Spleen (tissue), 11 donors: ENCODE results near the gene CFI. TPM values are rescaled to one million over a fixed set of nuclear protein-coding genes. Genes with fewer than 3 reads are reported as not detected.
A peak's percentile ranks its signal among the peaks of the same experiment; 100 is the strongest.

Experiments
- DNase-seq: peaks from one replicate; pipeline ENCODE4 v3.0.0-alpha.2; 2020
- H3K27ac ChIP-seq, 8 donors: fragments of 200-600 bp; sonication (generic) in 7 of 8; 1 replicate in 4 of 8; 2 replicates in 4 of 8; pipeline versions ENCODE4 v1.5.0 to v1.8.0; 2016 to 2021; ENCODE audit warnings: inconsistent platforms in 4 of 8, mild to moderate bottlenecking in 4 of 8, moderate library complexity in 1 of 8
- H3K27me3 ChIP-seq, 7 donors: fragments of 200-600 bp; sonication (generic) in 6 of 7; replicated peaks in 1 of 7; 1 replicate in 4 of 7; 2 replicates in 3 of 7; pipeline versions ENCODE4 v1.5.0 to v1.8.0; 2016 to 2021; ENCODE audit warnings: inconsistent platforms in 3 of 7, mild to moderate bottlenecking in 1 of 7
- H3K36me3 ChIP-seq, 6 donors: fragments of 200-600 bp; sonication (generic) in 5 of 6; 1 replicate in 4 of 6; 2 replicates in 2 of 6; pipeline versions ENCODE4 v1.5.0 to v1.8.0; 2016 to 2021; ENCODE audit warnings: inconsistent platforms in 2 of 6
- H3K4me1 ChIP-seq, 6 donors: fragments of 200-600 bp; sonication (generic) in 5 of 6; 1 replicate in 3 of 6; 2 replicates in 3 of 6; pipeline versions ENCODE4 v1.5.0 to v1.8.0; 2016 to 2021; ENCODE audit warnings: inconsistent platforms in 3 of 6
- H3K4me3 ChIP-seq, 8 donors: fragments of 200-600 bp; sonication (generic) in 7 of 8; 1 replicate in 4 of 8; 2 replicates in 4 of 8; pipeline versions ENCODE4 v1.5.0 to v1.8.0; 2016 to 2021; ENCODE audit warnings: inconsistent platforms in 4 of 8, mild to moderate bottlenecking in 4 of 8, moderate library complexity in 2 of 8
- H3K9me3 ChIP-seq, 8 donors: fragments of 200-600 bp; sonication (generic) in 7 of 8; 1 replicate in 4 of 8; 2 replicates in 4 of 8; pipeline versions ENCODE4 v1.5.0 to v1.8.0; 2016 to 2021; ENCODE audit warnings: inconsistent platforms in 4 of 8
- CTCF ChIP-seq, 11 experiments: fragments of 200-600 bp in 7 of 11; fragments of 450-650 bp in 4 of 11; sonication (generic) in 4 of 11; IDR thresholded peaks in 8 of 11; conservative IDR thresholded peaks in 3 of 11; 1 replicate in 7 of 11; 2 replicates in 4 of 11; pipeline versions ENCODE4 v1.4.0 to v1.8.0; 2016 to 2021; ENCODE audit warnings: antibody characterized with exemption in 11 of 11, inconsistent platforms in 4 of 11, mild to moderate bottlenecking in 1 of 11
- POLR2A ChIP-seq, 3 donors: fragments of 450-650 bp; IDR thresholded peaks; one replicate each; pipeline ENCODE4 v1.5.1; 2017; ENCODE audit warnings: antibody characterized with exemption in 3 of 3, mild to moderate bottlenecking in 1 of 3
- POLR2AphosphoS5 ChIP-seq, 3 donors: sonication (generic); formaldehyde crosslinking; IDR thresholded peaks; one replicate each; pipeline ENCODE4 v1.5.1; 2017; ENCODE audit warnings: antibody characterized with exemption in 3 of 3
- WGBS, 5 donors: extraction: QIAGEN DNeasy Blood & Tissue Kit in 3 of 5; methylation state at CpG; one replicate each; pipeline versions ENCODE4 v1.1.5 to v1.1.7; 2013 to 2018; 5-methylcytosine and 5-hydroxymethylcytosine counted together
- intact Hi-C: fragments of 100-400 bp; cut with DNase I; formaldehyde crosslinking; loops from one replicate; pipeline ENCODE4 v1.15.0; 2023; ENCODE audit warnings: low total_unique reads
- polyA plus RNA-seq, 3 donors: library from polyadenylated mRNA; stranded (reverse); fragments of 200-250 nt; gene quantifications; one replicate each; pipeline ENCODE4 v1.2.1, GENCODE V29; 2013
- total RNA-seq, 7 donors: library from RNA; depleted of rRNA in 3 of 7; stranded (reverse); fragments of >200 nt in 3 of 7; fragmentation: NEBNext Ultra II Directional in 4 of 7; extraction: Animal tissue kit (Norgen Biotek cat#: 25700) in 4 of 7; gene quantifications; one replicate each; pipeline versions ENCODE4 v1.1.0 to v1.2.1, GENCODE V29; 2016 to 2021
- donor health status: healthy with polysubstance abuse.
- donor health status: DM: no; HTN: no; CAD: no; lungs with moderate emphysema.
- donor health status: DM: no; HTN: no; CAD: no.
- donor health status: Bipolar disorder and iron deficiency.
- donor health status: healthy.
- donor health status: DM: no; HTN: no; CAD: no.
- donor health status: DM: yes; HTN: yes; CAD: no.

Gene CFI
- total and polyA plus RNA-seq, 10 donors = 9.8 to 88.2 (median 59.0) TPM

- Histone ChIP-seq H3K4me3 (peak overlapping the region in 3 of 8 donors; percentile 76 to 88 (median 84)), H3K27me3 (no peaks in the 10 kb centered on the region), H3K36me3 (peaks cover 0 to 43% (median 25%) of the 10 kb centered on the region in 6 donors), H3K27ac (no peak overlapping the region), H3K9me3 (no peaks in the 10 kb centered on the region), H3K4me1 (peaks cover 6 to 48% (median 28%) of the 10 kb centered on the region in 6 donors)
- DNase-seq = no peak
- TF ChIP-seq POLR2A (IDR thresholded peaks at IDR 0.05) = no peak
- TF ChIP-seq POLR2AphosphoS5 (IDR thresholded peaks at IDR 0.05) = no peak
- TF ChIP-seq CTCF (IDR thresholded peaks at IDR 0.05 in 8 of 11, conservative IDR thresholded peaks at IDR 0.05 in 3 of 11) = no peak
- 60 to 79% (median 66%) methylated on average over 1 of the region's 1 CpG for WGBS, 5 donors
- intact Hi-C loops = loop anchor here (10.0 kb wide), 1 partner anchor 1172 kb away; no protein-coding TSS in a partner anchor
These were observed 15.1 kb upstream of the CFI start for GRCh38 chr4:109816894-109817293.

GRCh38 chr4:109816082-109816442 is 14.3 kb upstream of the CFI start:
- intact Hi-C loops = loop anchor here (10.0 kb wide), 1 partner anchor 1171 kb away; no protein-coding TSS in a partner anchor
- peaks cover 6 to 48% (median 28%) of the 10 kb centered on the region in 6 donors for H3K4me1 ChIP-seq
- H3K9me3 ChIP-seq = no peaks in the 10 kb centered on the region
- H3K36me3 ChIP-seq = peaks cover 0 to 35% (median 21%) of the 10 kb centered on the region in 6 donors
- TF ChIP-seq CTCF (IDR thresholded peaks at IDR 0.05 in 8 of 11, conservative IDR thresholded peaks at IDR 0.05 in 3 of 11) (no peak), POLR2AphosphoS5 (IDR thresholded peaks at IDR 0.05) (no peak), POLR2A (IDR thresholded peaks at IDR 0.05) (no peak)
- H3K27me3 ChIP-seq = no peaks in the 10 kb centered on the region
- 0 to 1% (median 1%) methylated on average over 19 of the region's 19 CpGs for WGBS, 5 donors
- peak overlapping the region; percentile 76 to 89 (median 86) for H3K4me3 ChIP-seq
- H3K27ac ChIP-seq = peak overlapping the region; percentile 80 to 94 (median 89)
- DNase-seq = peak; percentile 86

GRCh38 chr4:109815151-109816081 is 13.6 kb upstream of the CFI start, which contains the start of gene GAR1:
GAR1 (plus strand) TSS chr4:109815762; CDS start chr4:109816165, 403 bp downstream.
- H3K36me3 ChIP-seq = peaks cover 0 to 28% (median 16%) of the 10 kb centered on the region in 6 donors
- no peaks in the 10 kb centered on the region for H3K27me3 ChIP-seq
- peaks cover 6 to 43% (median 28%) of the 10 kb centered on the region in 6 donors for H3K4me1 ChIP-seq
- H3K9me3 ChIP-seq = no peaks in the 10 kb centered on the region
- H3K4me3 ChIP-seq = peak within 1 kb of the TSS; percentile 76 to 89 (median 86)
- peak in 1 of 3 donors; percentile 24 for TF ChIP-seq POLR2A (IDR thresholded peaks at IDR 0.05)
- TF ChIP-seq CTCF (IDR thresholded peaks at IDR 0.05 in 8 of 11, conservative IDR thresholded peaks at IDR 0.05 in 3 of 11) = peak in 1 of 11 experiments; percentile 17
- peak; percentile 84 to 93 (median 92) for TF ChIP-seq POLR2AphosphoS5 (IDR thresholded peaks at IDR 0.05)
- WGBS, 5 donors = 0 to 1% (median 0%) methylated on average over 49 to 53 of the region's 53 CpGs
- DNase-seq = peak; percentile 96
- intact Hi-C loops = loop anchor here (10.0 kb wide), 1 partner anchor 1171 kb away; no protein-coding TSS in a partner anchor
- H3K27ac ChIP-seq = peak within 1 kb of the TSS; percentile 80 to 94 (median 89)

- H3K27ac ChIP-seq = no peak overlapping the region
- no peaks in the 10 kb centered on the region for H3K9me3 ChIP-seq
- H3K4me1 ChIP-seq = peaks cover 5 to 26% (median 17%) of the 10 kb centered on the region in 6 donors
- no peak overlapping the region for H3K4me3 ChIP-seq
- intact Hi-C loops = loop anchor here (10.0 kb wide), 1 partner anchor 1167 kb away; no protein-coding TSS in a partner anchor
- no peak for TF ChIP-seq POLR2AphosphoS5 (IDR thresholded peaks at IDR 0.05)
- TF ChIP-seq POLR2A (IDR thresholded peaks at IDR 0.05) = no peak
- TF ChIP-seq CTCF (IDR thresholded peaks at IDR 0.05 in 8 of 11, conservative IDR thresholded peaks at IDR 0.05 in 3 of 11) = no peak
- no peaks in the 10 kb centered on the region for H3K36me3 ChIP-seq
- H3K27me3 ChIP-seq = no peaks in the 10 kb centered on the region
- 50 to 73% (median 53%) methylated on average over 3 of the region's 3 CpGs for WGBS, 5 donors
- no peak for DNase-seq
These were observed 9.9 kb upstream of the CFI start for GRCh38 chr4:109811707-109812106.
